Activated T-helper 9 cell treated with anti-CD3 and anti-CD28 coated beads, Interleukin-2, amount 50 U/mL, for 16 hours (primary cell): ENCODE data around the gene IGLL1.

Experiments used
- DNase-seq: peaks from one replicate; pipeline ENCODE4 v3.0.0-alpha.2; 2020; ENCODE audit warnings: low read depth

IGLL1 gene

GRCh38 chr22:23527971-23528740 is 51.9 kb downstream of the IGLL1 start:
- no peak for DNase-seq

GRCh38 chr22:23526596-23527316 is 53.3 kb downstream of the IGLL1 start:
- no peak for DNase-seq

GRCh38 chr22:23525510-23525909 is 54.6 kb downstream of the IGLL1 start:
- no peak for DNase-seq

- no peak for DNase-seq
These were observed 55.9 kb downstream of the IGLL1 start for GRCh38 chr22:23524226-23524625.

- no peak for DNase-seq
These were observed 56.4 kb downstream of the IGLL1 start for GRCh38 chr22:23523713-23524112.
